SH-SY5Y (cell line): ENCODE results near the gene NDUFB5.

Experiments
- GATA2 ChIP-seq: IDR thresholded peaks from 2 replicates; pipeline ENCODE4 v1.6.1; 2011; ENCODE audit warnings: mild to moderate bottlenecking, low read depth, low read length
- GATA3 ChIP-seq: IDR thresholded peaks from 2 replicates; pipeline ENCODE4 v1.6.1; 2011; ENCODE audit warnings: low read depth, mild to moderate bottlenecking, low read length, moderate library complexity

- no peak for TF ChIP-seq GATA3
- TF ChIP-seq GATA2, result no peak
Observed at GRCh38 chr3:179606534-179607085, 2.0 kb downstream of the NDUFB5 start.
